ENCODE measurements around the gene LZTS2. TPM values are rescaled to one million over a fixed set of nuclear protein-coding genes. Genes with fewer than 3 reads are reported as not detected.
A peak's percentile ranks its signal among the peaks of the same experiment; 100 is the strongest.
"Not testable (repeated sequence)": the region's sequence is repeated elsewhere in the genome, so short reads cannot be mapped to it uniquely, and the experiment has no call there.

LZTS2 gene
- total RNA-seq, 4 donors from 2014 or later: 26.7 to 55.2 (median 41.4) TPM

GRCh38 chr10:101033276-101033675, 33.7 kb downstream of the LZTS2 start:
- no peak for DNase-seq
- Histone ChIP-seq H3K36me3 (peaks cover 6 to 38% (median 31%) of the 10 kb centered on the region in 3 donors), H3K4me3 (peak overlapping the region in 2 of 4 donors; percentile 71 to 81), H3K27ac (peak overlapping the region; percentile 82 to 99 (median 98)), H3K27me3 (peaks cover 0 to 21% (median 0%) of the 10 kb centered on the region in 4 donors), H3K9me3 (no peaks in the 10 kb centered on the region), H3K4me1 (peaks cover 18 to 58% (median 20%) of the 10 kb centered on the region in 3 donors)
- intact Hi-C loops (cut with DNase I): no loop called here
- TF ChIP-seq, protein P1, sequence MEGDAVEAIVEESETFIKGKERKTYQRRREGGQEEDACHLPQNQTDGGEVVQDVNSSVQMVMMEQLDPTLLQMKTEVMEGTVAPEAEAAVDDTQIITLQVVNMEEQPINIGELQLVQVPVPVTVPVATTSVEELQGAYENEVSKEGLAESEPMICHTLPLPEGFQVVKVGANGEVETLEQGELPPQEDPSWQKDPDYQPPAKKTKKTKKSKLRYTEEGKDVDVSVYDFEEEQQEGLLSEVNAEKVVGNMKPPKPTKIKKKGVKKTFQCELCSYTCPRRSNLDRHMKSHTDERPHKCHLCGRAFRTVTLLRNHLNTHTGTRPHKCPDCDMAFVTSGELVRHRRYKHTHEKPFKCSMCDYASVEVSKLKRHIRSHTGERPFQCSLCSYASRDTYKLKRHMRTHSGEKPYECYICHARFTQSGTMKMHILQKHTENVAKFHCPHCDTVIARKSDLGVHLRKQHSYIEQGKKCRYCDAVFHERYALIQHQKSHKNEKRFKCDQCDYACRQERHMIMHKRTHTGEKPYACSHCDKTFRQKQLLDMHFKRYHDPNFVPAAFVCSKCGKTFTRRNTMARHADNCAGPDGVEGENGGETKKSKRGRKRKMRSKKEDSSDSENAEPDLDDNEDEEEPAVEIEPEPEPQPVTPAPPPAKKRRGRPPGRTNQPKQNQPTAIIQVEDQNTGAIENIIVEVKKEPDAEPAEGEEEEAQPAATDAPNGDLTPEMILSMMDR (IDR thresholded peaks at IDR 0.05): no peak
- TF ChIP-seq POLR2A (IDR thresholded peaks at IDR 0.05): no peak
- WGBS, 2 donors: 61 to 78% methylated on average over 3 of the region's 3 CpGs

DNA sequence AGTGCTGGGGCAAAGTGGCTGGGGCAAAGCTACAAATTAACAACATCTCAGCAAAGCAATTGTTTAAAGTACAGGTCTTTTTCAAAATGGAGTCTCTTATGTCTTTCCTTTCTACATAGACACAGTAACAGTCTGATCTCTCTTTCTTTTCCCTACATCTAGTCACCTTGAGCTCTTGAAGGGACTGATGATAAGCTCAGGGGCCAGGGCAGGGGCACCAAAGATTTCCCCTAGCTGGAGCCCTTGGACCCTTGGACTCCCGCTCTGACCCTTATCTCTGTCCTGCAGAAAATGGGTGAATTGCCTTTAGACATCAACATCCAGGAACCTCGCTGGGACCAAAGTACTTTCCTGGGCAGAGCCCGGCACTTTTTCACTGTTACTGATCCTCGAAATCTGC, 34.8 kb downstream of the LZTS2 start:
- intact Hi-C loops (cut with DNase I): not testable (repeated sequence)

GRCh38 chr10:101035314-101035713, 35.7 kb downstream of the LZTS2 start:
- H3K9me3 ChIP-seq: no peaks in the 10 kb centered on the region
- TF ChIP-seq, protein P1 (IDR thresholded peaks at IDR 0.05): no peak
- no peak for TF ChIP-seq POLR2A (IDR thresholded peaks at IDR 0.05)
- H3K27ac ChIP-seq: no peak overlapping the region
- DNase-seq: no peak
- no CpG with 5 or more reads among the region's 7 CpGs for WGBS, 2 donors
- peaks cover 6 to 58% (median 37%) of the 10 kb centered on the region in 3 donors for H3K36me3 ChIP-seq
- peaks cover 16 to 43% (median 19%) of the 10 kb centered on the region in 3 donors for H3K4me1 ChIP-seq
- peaks cover 0 to 4% (median 0%) of the 10 kb centered on the region in 4 donors for H3K27me3 ChIP-seq
- H3K4me3 ChIP-seq: no peak overlapping the region
- intact Hi-C loops (cut with DNase I): no loop called here

More for the DNA sequence above, 34.8 kb downstream of the LZTS2 start:
- 96 to 100% methylated on average over 1 to 4 of the region's 4 CpGs for WGBS, 2 donors
- Histone ChIP-seq H3K27me3 (peaks cover 0 to 13% (median 0%) of the 10 kb centered on the region in 4 donors), H3K4me1 (peaks cover 18 to 49% (median 20%) of the 10 kb centered on the region in 3 donors), H3K36me3 (peaks cover 6 to 49% (median 34%) of the 10 kb centered on the region in 3 donors)
- H3K27ac ChIP-seq, H3K9me3 ChIP-seq, DNase-seq, H3K4me3 ChIP-seq: not testable (repeated sequence)

- Histone ChIP-seq H3K9me3 (no peaks in the 10 kb centered on the region), H3K27ac (no peak overlapping the region), H3K27me3 (no peaks in the 10 kb centered on the region), H3K4me3 (no peak overlapping the region), H3K36me3 (peaks cover 6 to 59% (median 37%) of the 10 kb centered on the region in 3 donors), H3K4me1 (peaks cover 11 to 39% (median 13%) of the 10 kb centered on the region in 3 donors)
- intact Hi-C loops (cut with DNase I): no loop called here
- 69 to 73% methylated on average over 8 to 10 of the region's 10 CpGs for WGBS, 2 donors
- DNase-seq: no peak
- TF ChIP-seq POLR2A (IDR thresholded peaks at IDR 0.05): no peak
- TF ChIP-seq, protein P1 (IDR thresholded peaks at IDR 0.05): no peak
Observed at GRCh38 chr10:101035916-101036702, 36.5 kb downstream of the LZTS2 start.

DNA sequence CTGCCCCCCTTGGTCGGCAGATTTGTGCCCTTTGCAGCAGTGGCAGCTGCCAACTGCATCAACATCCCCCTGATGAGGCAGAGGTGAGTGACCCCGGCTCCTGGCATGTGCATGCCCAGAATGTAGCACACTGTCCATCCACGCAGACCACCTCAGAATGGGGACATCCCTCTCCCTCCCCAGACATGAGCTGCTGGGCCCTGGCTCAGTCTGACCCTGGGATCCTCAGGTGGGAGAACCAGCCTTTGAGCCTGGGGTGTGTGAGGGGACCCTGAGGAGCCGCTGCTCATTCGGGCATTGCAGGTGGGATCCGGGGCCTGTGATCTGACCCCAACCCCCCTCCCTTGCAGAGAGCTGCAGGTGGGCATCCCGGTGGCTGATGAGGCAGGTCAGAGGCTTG, 37.1 kb downstream of the LZTS2 start:
- DNase-seq: no peak
- TF ChIP-seq, protein P1 (IDR thresholded peaks at IDR 0.05): no peak
- TF ChIP-seq POLR2A (IDR thresholded peaks at IDR 0.05): no peak
- no peak overlapping the region for H3K4me3 ChIP-seq
- H3K27ac ChIP-seq: no peak overlapping the region
- H3K4me1 ChIP-seq: peaks cover 10 to 39% (median 13%) of the 10 kb centered on the region in 3 donors
- H3K9me3 ChIP-seq: no peaks in the 10 kb centered on the region
- WGBS, 2 donors: 75 to 100% methylated on average over 1 to 2 of the region's 7 CpGs
- no peaks in the 10 kb centered on the region for H3K27me3 ChIP-seq
- intact Hi-C loops (cut with DNase I): no loop called here
- peaks cover 6 to 59% (median 37%) of the 10 kb centered on the region in 3 donors for H3K36me3 ChIP-seq
